Fibroblast of peridontal ligament (primary cell): ENCODE results near the gene STK36.

Experiments used
- DNase-seq: peaks from one replicate; pipeline ENCODE4 v3.0.0-alpha.2; 2010; ENCODE audit errors: extremely low read depth

The STK36 gene

GRCh38 chr2:218659988-218660358 lies 11.9 kb upstream of the STK36 start:
- DNase-seq: peak; percentile 9

GRCh38 chr2:218662377-218662776 lies 9.5 kb upstream of the STK36 start:
- DNase-seq: no peak

- DNase-seq: no peak
Observed at GRCh38 chr2:218662827-218663226, 9.1 kb upstream of the STK36 start.

- no peak for DNase-seq
Observed at GRCh38 chr2:218663901-218664300, 8.0 kb upstream of the STK36 start.

- no peak for DNase-seq
Observed at GRCh38 chr2:218664653-218665052, 7.2 kb upstream of the STK36 start.

GRCh38 chr2:218671097-218671653 lies 711 bp upstream of the STK36 start:
- DNase-seq: no peak

- DNase-seq: no peak
Observed at GRCh38 chr2:218679119-218679518, 7.2 kb downstream of the STK36 start.

GRCh38 chr2:218680061-218680460 lies 8.2 kb downstream of the STK36 start:
- DNase-seq: no peak

GRCh38 chr2:218687400-218688060 lies 15.6 kb downstream of the STK36 start:
- peak; percentile 87 for DNase-seq

- DNase-seq: peak; percentile 87
Observed at GRCh38 chr2:218691234-218691633, 19.3 kb downstream of the STK36 start.

GRCh38 chr2:218694405-218695145 lies 22.7 kb downstream of the STK36 start:
- no peak for DNase-seq

GRCh38 chr2:218698885-218699284 lies 27.0 kb downstream of the STK36 start:
- DNase-seq: no peak

GRCh38 chr2:218701806-218702205 lies 29.9 kb downstream of the STK36 start:
- no peak for DNase-seq

GRCh38 chr2:218703341-218703740 lies 31.5 kb downstream of the STK36 start:
- no peak for DNase-seq

- no peak for DNase-seq
Observed at GRCh38 chr2:218708086-218708485, 36.2 kb downstream of the STK36 start.

GRCh38 chr2:218709908-218710307 lies 38.0 kb downstream of the STK36 start:
- DNase-seq: no peak

- no peak for DNase-seq
Observed at GRCh38 chr2:218710334-218710686, 38.4 kb downstream of the STK36 start.

- peak; percentile 95 for DNase-seq
Observed at GRCh38 chr2:218710687-218711549, 39.0 kb downstream of the STK36 start, which contains the start of gene TTLL4. TSS of gene TTLL4 (plus strand) at chr2:218710835. CDS start at chr2:218737677, 26,842 bp downstream.

GRCh38 chr2:218711550-218711929 lies 39.7 kb downstream of the STK36 start:
- DNase-seq: peak; percentile 20

GRCh38 chr2:218713922-218714321 lies 42.0 kb downstream of the STK36 start:
- no peak for DNase-seq

- DNase-seq: peak; percentile 53
Observed at GRCh38 chr2:218716070-218716469, 44.2 kb downstream of the STK36 start.

- peak; percentile 25 for DNase-seq
Observed at GRCh38 chr2:218717262-218717661, 45.4 kb downstream of the STK36 start.
